ENCODE measurements around the gene SLC40A1.

GRCh38 chr2:189599245-189599644 is 18.7 kb upstream of the SLC40A1 start:
- TF ChIP-seq POLR2A (IDR thresholded peaks at IDR 0.05) (no peak), CTCF (IDR thresholded peaks at IDR 0.05) (no peak)
